Esophagus muscularis mucosa (tissue), 4 donors: Measurements from ENCODE around the gene TEX29. TPM values are rescaled to one million over a fixed set of nuclear protein-coding genes. Genes with fewer than 3 reads are reported as not detected.

Experiments used
- DNase-seq: peaks from one replicate; pipeline ENCODE4 v3.0.0-alpha.2; 2017; ENCODE audit errors: extremely low spot score
- H3K27ac ChIP-seq, 4 donors: fragments of 200-600 bp; sonication (generic); replicated peaks in 1 of 4; 1 replicate in 3 of 4; 2 replicates in 1 of 4; pipeline ENCODE4 v1.5.1; 2016 to 2019; ENCODE audit warnings: mild to moderate bottlenecking in 1 of 4
- H3K27me3 ChIP-seq, 4 donors: fragments of 200-600 bp; sonication (generic); one replicate each; pipeline versions ENCODE4 v1.5.1 to v1.6.0; 2016 to 2019
- H3K36me3 ChIP-seq, 4 donors: fragments of 200-600 bp; sonication (generic); one replicate each; pipeline ENCODE4 v1.5.1; 2016 to 2019
- H3K4me1 ChIP-seq, 4 donors: fragments of 200-600 bp; sonication (generic); one replicate each; pipeline ENCODE4 v1.5.1; 2016 to 2019
- H3K4me3 ChIP-seq, 4 donors: fragments of 200-600 bp; sonication (generic); 1 replicate in 2 of 4; 2 replicates in 2 of 4; pipeline ENCODE4 v1.5.1; 2016 to 2019; ENCODE audit warnings: mild to moderate bottlenecking in 4 of 4, moderate library complexity in 1 of 4
- H3K9me3 ChIP-seq, 4 donors: fragments of 200-600 bp; sonication (generic); 1 replicate in 3 of 4; 2 replicates in 1 of 4; pipeline ENCODE4 v1.5.1; 2016 to 2019
- CTCF ChIP-seq, 3 experiments: fragments of 200-600 bp in 2 of 3; fragments of 450-650 bp in 1 of 3; sonication (generic) in 2 of 3; IDR thresholded peaks; one replicate each; pipeline ENCODE4 v1.5.1; 2017 to 2019; ENCODE audit warnings: antibody characterized with exemption in 3 of 3, mild to moderate bottlenecking in 2 of 3, moderate library complexity in 1 of 3
- EP300 ChIP-seq: sonication (generic); formaldehyde crosslinking; IDR thresholded peaks from one replicate; pipeline ENCODE4 v1.6.1; 2017; ENCODE audit warnings: antibody characterized with exemption
- POLR2A ChIP-seq: fragments of 450-650 bp; IDR thresholded peaks from one replicate; pipeline ENCODE4 v1.6.1; 2017; ENCODE audit warnings: antibody characterized with exemption, moderate library complexity, mild to moderate bottlenecking, low read depth
- POLR2AphosphoS5 ChIP-seq, 2 donors: sonication (generic); formaldehyde crosslinking; IDR thresholded peaks; one replicate each; pipeline ENCODE4 v1.6.1; 2017; ENCODE audit warnings: antibody characterized with exemption in 2 of 2
- WGBS: methylation state at CpG from one replicate; pipeline ENCODE4 v1.1.5; 2018; 5-methylcytosine and 5-hydroxymethylcytosine counted together
- intact Hi-C: fragments of 100-400 bp; cut with DNase I; formaldehyde crosslinking; loops from one replicate; pipeline ENCODE4 v1.15.1; 2023
- total RNA-seq, 4 donors: library from RNA; depleted of rRNA; stranded (reverse); fragments of >200 nt; gene quantifications; one replicate each; pipeline versions ENCODE4 v1.1.0 to v1.2.1, GENCODE V29; 2016

TEX29 gene
- total RNA-seq, 4 donors from 2014 or later, result 0.83 to 0.99 TPM; not detected in 2

GRCh38 chr13:111380431-111380830 lies 60.0 kb downstream of the TEX29 start:
- no peaks in the 10 kb centered on the region for H3K9me3 ChIP-seq

GRCh38 chr13:111382411-111382810 lies 62.0 kb downstream of the TEX29 start:
- WGBS, result 38% methylated on average over 2 of the region's 2 CpGs
- no peaks in the 10 kb centered on the region for H3K36me3 ChIP-seq
- DNase-seq, result no peak
- H3K4me3 ChIP-seq, result no peak overlapping the region
- TF ChIP-seq EP300 (no peak), POLR2AphosphoS5 (IDR thresholded peaks at IDR 0.05) (no peak), CTCF (IDR thresholded peaks at IDR 0.05) (no peak), POLR2A (no peak)
- intact Hi-C loops, result no loop called here
- no peaks in the 10 kb centered on the region for H3K4me1 ChIP-seq
- H3K27ac ChIP-seq, result no peak overlapping the region
- no peaks in the 10 kb centered on the region for H3K9me3 ChIP-seq
- H3K27me3 ChIP-seq, result peaks cover 0 to 26% (median 0%) of the 10 kb centered on the region in 4 donors

More at GRCh38 chr13:111380431-111380830, 60.0 kb downstream of the TEX29 start:
- TF ChIP-seq EP300, result no peak
- intact Hi-C loops, result no loop called here
- no peak overlapping the region for H3K4me3 ChIP-seq
- H3K27me3 ChIP-seq, result peaks cover 0 to 22% (median 0%) of the 10 kb centered on the region in 4 donors
- no peak overlapping the region for H3K27ac ChIP-seq
- no peak for DNase-seq
- H3K36me3 ChIP-seq, result no peaks in the 10 kb centered on the region
- 96% methylated on average over 5 of the region's 5 CpGs for WGBS
- no peaks in the 10 kb centered on the region for H3K4me1 ChIP-seq

GRCh38 chr13:111382877-111383276 lies 62.4 kb downstream of the TEX29 start:
- 36% methylated on average over 2 of the region's 2 CpGs for WGBS
- peaks cover 0 to 31% (median 0%) of the 10 kb centered on the region in 4 donors for H3K27me3 ChIP-seq
- no peak for TF ChIP-seq EP300
- no peak for TF ChIP-seq POLR2A
- no peak for TF ChIP-seq POLR2AphosphoS5 (IDR thresholded peaks at IDR 0.05)
- no peak for TF ChIP-seq CTCF (IDR thresholded peaks at IDR 0.05)
- intact Hi-C loops, result no loop called here
- H3K4me1 ChIP-seq, result no peaks in the 10 kb centered on the region
- H3K9me3 ChIP-seq, result no peaks in the 10 kb centered on the region
- no peak overlapping the region for H3K27ac ChIP-seq
- no peak for DNase-seq
- H3K36me3 ChIP-seq, result no peaks in the 10 kb centered on the region
- no peak overlapping the region for H3K4me3 ChIP-seq

GRCh38 chr13:111383591-111384440 lies 63.4 kb downstream of the TEX29 start:
- intact Hi-C loops, result no loop called here
- H3K4me1 ChIP-seq, result no peaks in the 10 kb centered on the region
- WGBS, result 74% methylated on average over 12 of the region's 21 CpGs
- H3K27ac ChIP-seq, result no peak overlapping the region
- peaks cover 0 to 38% (median 0%) of the 10 kb centered on the region in 4 donors for H3K27me3 ChIP-seq
- DNase-seq, result no peak
- H3K36me3 ChIP-seq, result no peaks in the 10 kb centered on the region
- no peaks in the 10 kb centered on the region for H3K9me3 ChIP-seq
- TF ChIP-seq EP300 (no peak), CTCF (IDR thresholded peaks at IDR 0.05) (no peak), POLR2A (no peak), POLR2AphosphoS5 (IDR thresholded peaks at IDR 0.05) (no peak)
- no peak overlapping the region for H3K4me3 ChIP-seq

- no peaks in the 10 kb centered on the region for H3K4me1 ChIP-seq
- intact Hi-C loops, result no loop called here
- DNase-seq, result no peak
- H3K9me3 ChIP-seq, result no peaks in the 10 kb centered on the region
- no peak overlapping the region for H3K27ac ChIP-seq
- no peak for TF ChIP-seq CTCF (IDR thresholded peaks at IDR 0.05)
- TF ChIP-seq POLR2A, result no peak
- no peak for TF ChIP-seq EP300
- no peak for TF ChIP-seq POLR2AphosphoS5 (IDR thresholded peaks at IDR 0.05)
- no peaks in the 10 kb centered on the region for H3K36me3 ChIP-seq
- peaks cover 0 to 43% (median 0%) of the 10 kb centered on the region in 4 donors for H3K27me3 ChIP-seq
- no peak overlapping the region for H3K4me3 ChIP-seq
- WGBS, result 64% methylated on average over 11 of the region's 11 CpGs
These were observed 64.2 kb downstream of the TEX29 start for GRCh38 chr13:111384441-111385182.
